ENCODE measurements around the gene HSPG2. TPM values are rescaled to one million over a fixed set of nuclear protein-coding genes. Genes with fewer than 3 reads are reported as not detected.

The HSPG2 gene
- total and polyA plus RNA-seq, 2 of the 13 experiments (the other 11 are each of a cell fraction or from before 2014, with no cell fraction given): 9.1 to 13.1 TPM

DNA sequence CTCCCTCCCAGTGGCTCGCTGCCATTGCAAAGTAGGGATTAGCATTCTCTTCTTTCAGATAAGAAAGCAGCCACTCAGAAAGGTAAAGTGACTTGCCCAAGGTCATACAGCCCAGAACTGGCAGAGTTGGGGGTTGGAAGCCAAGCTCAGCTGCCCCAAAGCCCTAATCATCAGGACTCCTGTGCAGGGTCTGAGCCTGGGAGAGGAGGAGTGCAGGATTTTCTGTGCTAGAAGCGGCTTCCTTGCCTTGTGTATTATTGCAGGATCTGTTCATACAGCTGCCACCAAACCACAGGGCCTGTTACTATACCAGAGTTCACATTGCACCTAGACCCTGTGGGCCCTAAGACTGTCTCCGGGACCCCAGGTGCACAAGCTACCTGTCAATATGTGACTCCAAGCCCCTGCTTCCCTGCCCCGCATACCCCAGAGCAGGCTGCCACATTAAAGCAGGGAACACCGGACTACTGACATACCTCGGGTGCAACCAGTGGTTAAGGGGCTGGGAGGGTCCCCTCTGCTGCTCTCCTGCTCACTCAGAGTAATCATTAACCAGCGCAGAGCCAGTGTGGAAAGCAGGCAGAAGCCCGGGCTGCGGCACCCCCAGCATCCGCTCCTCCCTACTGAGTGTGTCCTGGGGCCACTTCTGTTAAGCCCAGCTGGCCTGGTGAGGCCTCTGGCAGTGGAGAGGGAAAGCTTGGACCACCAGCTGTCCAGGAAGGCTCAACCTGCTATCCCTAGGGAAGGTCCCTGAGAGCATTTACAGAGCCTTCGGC is 15.8 kb downstream of the HSPG2 start (continued):
- TF ChIP-seq, protein P1, sequence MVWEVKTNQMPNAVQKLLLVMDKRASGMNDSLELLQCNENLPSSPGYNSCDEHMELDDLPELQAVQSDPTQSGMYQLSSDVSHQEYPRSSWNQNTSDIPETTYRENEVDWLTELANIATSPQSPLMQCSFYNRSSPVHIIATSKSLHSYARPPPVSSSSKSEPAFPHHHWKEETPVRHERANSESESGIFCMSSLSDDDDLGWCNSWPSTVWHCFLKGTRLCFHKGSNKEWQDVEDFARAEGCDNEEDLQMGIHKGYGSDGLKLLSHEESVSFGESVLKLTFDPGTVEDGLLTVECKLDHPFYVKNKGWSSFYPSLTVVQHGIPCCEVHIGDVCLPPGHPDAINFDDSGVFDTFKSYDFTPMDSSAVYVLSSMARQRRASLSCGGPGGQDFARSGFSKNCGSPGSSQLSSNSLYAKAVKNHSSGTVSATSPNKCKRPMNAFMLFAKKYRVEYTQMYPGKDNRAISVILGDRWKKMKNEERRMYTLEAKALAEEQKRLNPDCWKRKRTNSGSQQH (CRISPR knock-in tag; IDR thresholded peaks at IDR 0.05; ENCODE audit: low read depth): 0 out of 2 replicates have a peak, but pooled peaks have one; percentile 41
- TF ChIP-seq NRL (CRISPR knock-in tag; IDR thresholded peaks at IDR 0.05; ENCODE audit: borderline replicate concordance) (0 out of 2 replicates have a peak, but pooled peaks have one; percentile 38), SRSF9 (IDR thresholded peaks at IDR 0.05; ENCODE audit: borderline replicate concordance, insufficient read depth, low read depth, low read length, poor library complexity, severe bottlenecking) (no peak), ZBTB8A (CRISPR knock-in tag; IDR thresholded peaks at IDR 0.05; ENCODE audit: borderline replicate concordance, low read depth) (no peak), TP53 (CRISPR knock-in tag; conservative IDR thresholded peaks at IDR 0.05) (no peak), KDM2A (CRISPR knock-in tag; IDR thresholded peaks at IDR 0.05; ENCODE audit: borderline replicate concordance, low read depth) (peak; percentile 24; the same call in 1 of the 2 replicates), FOXA1 (IDR thresholded peaks at IDR 0.05) (no peak), FOXA1 (CRISPR knock-in tag; IDR thresholded peaks at IDR 0.05) (peak; percentile 2; the same call in 1 of the 2 replicates), ZNF33A (CRISPR knock-in tag; IDR thresholded peaks at IDR 0.05; ENCODE audit: borderline replicate concordance) (no peak), ZNF652 (CRISPR knock-in tag; IDR thresholded peaks at IDR 0.05; ENCODE audit: borderline replicate concordance, low read depth) (peak; percentile 57; the same call in 1 of the 2 replicates), CCAR2 (optimal IDR thresholded peaks at IDR 0.05; ENCODE audit: low read depth, low read length) (no peak)
- TF ChIP-seq, protein P2, sequence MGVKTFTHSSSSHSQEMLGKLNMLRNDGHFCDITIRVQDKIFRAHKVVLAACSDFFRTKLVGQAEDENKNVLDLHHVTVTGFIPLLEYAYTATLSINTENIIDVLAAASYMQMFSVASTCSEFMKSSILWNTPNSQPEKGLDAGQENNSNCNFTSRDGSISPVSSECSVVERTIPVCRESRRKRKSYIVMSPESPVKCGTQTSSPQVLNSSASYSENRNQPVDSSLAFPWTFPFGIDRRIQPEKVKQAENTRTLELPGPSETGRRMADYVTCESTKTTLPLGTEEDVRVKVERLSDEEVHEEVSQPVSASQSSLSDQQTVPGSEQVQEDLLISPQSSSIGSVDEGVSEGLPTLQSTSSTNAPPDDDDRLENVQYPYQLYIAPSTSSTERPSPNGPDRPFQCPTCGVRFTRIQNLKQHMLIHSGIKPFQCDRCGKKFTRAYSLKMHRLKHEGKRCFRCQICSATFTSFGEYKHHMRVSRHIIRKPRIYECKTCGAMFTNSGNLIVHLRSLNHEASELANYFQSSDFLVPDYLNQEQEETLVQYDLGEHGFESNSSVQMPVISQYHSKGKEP (CRISPR knock-in tag; IDR thresholded peaks at IDR 0.05): no peak
- TF ChIP-seq, protein P3, sequence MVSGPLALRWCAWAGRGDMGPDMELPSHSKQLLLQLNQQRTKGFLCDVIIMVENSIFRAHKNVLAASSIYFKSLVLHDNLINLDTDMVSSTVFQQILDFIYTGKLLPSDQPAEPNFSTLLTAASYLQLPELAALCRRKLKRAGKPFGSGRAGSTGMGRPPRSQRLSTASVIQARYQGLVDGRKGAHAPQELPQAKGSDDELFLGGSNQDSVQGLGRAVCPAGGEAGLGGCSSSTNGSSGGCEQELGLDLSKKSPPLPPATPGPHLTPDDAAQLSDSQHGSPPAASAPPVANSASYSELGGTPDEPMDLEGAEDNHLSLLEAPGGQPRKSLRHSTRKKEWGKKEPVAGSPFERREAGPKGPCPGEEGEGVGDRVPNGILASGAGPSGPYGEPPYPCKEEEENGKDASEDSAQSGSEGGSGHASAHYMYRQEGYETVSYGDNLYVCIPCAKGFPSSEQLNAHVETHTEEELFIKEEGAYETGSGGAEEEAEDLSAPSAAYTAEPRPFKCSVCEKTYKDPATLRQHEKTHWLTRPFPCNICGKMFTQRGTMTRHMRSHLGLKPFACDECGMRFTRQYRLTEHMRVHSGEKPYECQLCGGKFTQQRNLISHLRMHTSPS (CRISPR knock-in tag; IDR thresholded peaks at IDR 0.05; ENCODE audit: low read depth): no peak
- TF ChIP-seq, protein P4, sequence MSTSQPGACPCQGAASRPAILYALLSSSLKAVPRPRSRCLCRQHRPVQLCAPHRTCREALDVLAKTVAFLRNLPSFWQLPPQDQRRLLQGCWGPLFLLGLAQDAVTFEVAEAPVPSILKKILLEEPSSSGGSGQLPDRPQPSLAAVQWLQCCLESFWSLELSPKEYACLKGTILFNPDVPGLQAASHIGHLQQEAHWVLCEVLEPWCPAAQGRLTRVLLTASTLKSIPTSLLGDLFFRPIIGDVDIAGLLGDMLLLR (CRISPR knock-in tag; IDR thresholded peaks at IDR 0.05): no peak
- TF ChIP-seq, protein P5, sequence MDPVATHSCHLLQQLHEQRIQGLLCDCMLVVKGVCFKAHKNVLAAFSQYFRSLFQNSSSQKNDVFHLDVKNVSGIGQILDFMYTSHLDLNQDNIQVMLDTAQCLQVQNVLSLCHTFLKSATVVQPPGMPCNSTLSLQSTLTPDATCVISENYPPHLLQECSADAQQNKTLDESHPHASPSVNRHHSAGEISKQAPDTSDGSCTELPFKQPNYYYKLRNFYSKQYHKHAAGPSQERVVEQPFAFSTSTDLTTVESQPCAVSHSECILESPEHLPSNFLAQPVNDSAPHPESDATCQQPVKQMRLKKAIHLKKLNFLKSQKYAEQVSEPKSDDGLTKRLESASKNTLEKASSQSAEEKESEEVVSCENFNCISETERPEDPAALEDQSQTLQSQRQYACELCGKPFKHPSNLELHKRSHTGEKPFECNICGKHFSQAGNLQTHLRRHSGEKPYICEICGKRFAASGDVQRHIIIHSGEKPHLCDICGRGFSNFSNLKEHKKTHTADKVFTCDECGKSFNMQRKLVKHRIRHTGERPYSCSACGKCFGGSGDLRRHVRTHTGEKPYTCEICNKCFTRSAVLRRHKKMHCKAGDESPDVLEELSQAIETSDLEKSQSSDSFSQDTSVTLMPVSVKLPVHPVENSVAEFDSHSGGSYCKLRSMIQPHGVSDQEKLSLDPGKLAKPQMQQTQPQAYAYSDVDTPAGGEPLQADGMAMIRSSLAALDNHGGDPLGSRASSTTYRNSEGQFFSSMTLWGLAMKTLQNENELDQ (CRISPR knock-in tag; IDR thresholded peaks at IDR 0.05; ENCODE audit: borderline replicate concordance): no peak
- TF ChIP-seq, protein P6, sequence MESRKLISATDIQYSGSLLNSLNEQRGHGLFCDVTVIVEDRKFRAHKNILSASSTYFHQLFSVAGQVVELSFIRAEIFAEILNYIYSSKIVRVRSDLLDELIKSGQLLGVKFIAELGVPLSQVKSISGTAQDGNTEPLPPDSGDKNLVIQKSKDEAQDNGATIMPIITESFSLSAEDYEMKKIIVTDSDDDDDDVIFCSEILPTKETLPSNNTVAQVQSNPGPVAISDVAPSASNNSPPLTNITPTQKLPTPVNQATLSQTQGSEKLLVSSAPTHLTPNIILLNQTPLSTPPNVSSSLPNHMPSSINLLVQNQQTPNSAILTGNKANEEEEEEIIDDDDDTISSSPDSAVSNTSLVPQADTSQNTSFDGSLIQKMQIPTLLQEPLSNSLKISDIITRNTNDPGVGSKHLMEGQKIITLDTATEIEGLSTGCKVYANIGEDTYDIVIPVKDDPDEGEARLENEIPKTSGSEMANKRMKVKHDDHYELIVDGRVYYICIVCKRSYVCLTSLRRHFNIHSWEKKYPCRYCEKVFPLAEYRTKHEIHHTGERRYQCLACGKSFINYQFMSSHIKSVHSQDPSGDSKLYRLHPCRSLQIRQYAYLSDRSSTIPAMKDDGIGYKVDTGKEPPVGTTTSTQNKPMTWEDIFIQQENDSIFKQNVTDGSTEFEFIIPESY (CRISPR knock-in tag; IDR thresholded peaks at IDR 0.05): no peak
